SK-N-SH treated with all-trans-retinoic acid at 6 μM for 48 hours (cell line): ENCODE results near the gene EPHB3.

Experiments used
- ATAC-seq: fragments of 200-7000 bp; cut with Tn5 transposase; 3 replicates; pipeline ENCODE4 v1.9.1; 2020; ENCODE audit warnings: mild to moderate bottlenecking, moderate library complexity
- ARNTL ChIP-seq: fragments of 450-650 bp; formaldehyde crosslinking; IDR thresholded peaks from 2 replicates; pipeline ENCODE4 v1.5.0; 2020; ENCODE audit warnings: low read depth, mild to moderate bottlenecking, moderate library complexity, borderline replicate concordance
- BACH2 ChIP-seq: fragments of 250-450 bp; sonication (Bioruptor Pico); IDR thresholded peaks from 2 replicates; pipeline ENCODE4 v1.9.0; 2021; ENCODE audit warnings: mild to moderate bottlenecking, borderline replicate concordance
- CSDC2 ChIP-seq: fragments of 250-450 bp; sonication (Bioruptor Pico); IDR thresholded peaks from 2 replicates; pipeline ENCODE4 v1.5.0; 2020; ENCODE audit warnings: mild to moderate bottlenecking, moderate library complexity
- ESRRG ChIP-seq: fragments of 250-450 bp; sonication (Bioruptor Pico); IDR thresholded peaks from 2 replicates; pipeline ENCODE4 v1.6.1; 2021; ENCODE audit warnings: mild to moderate bottlenecking
- GLIS3 ChIP-seq: fragments of 250-450 bp; sonication (Bioruptor Pico); IDR thresholded peaks from 2 replicates; pipeline ENCODE4 v1.5.0; 2020; ENCODE audit warnings: mild to moderate bottlenecking, moderate library complexity
- ISL1 ChIP-seq: fragments of 250-450 bp; sonication (Bioruptor Pico); IDR thresholded peaks from 2 replicates; pipeline ENCODE4 v2.1.2; 2022; ENCODE audit warnings: mild to moderate bottlenecking, moderate library complexity
- OSR1 ChIP-seq: fragments of 250-450 bp; sonication (Bioruptor Pico); IDR thresholded peaks from 2 replicates; pipeline ENCODE4 v1.8.0; 2022; ENCODE audit warnings: moderate library complexity, mild to moderate bottlenecking, inconsistent platforms
- PATZ1 ChIP-seq: fragments of 250-450 bp; sonication (Bioruptor Pico); IDR thresholded peaks from 2 replicates; pipeline ENCODE4 v1.8.0; 2020; ENCODE audit warnings: mild to moderate bottlenecking, moderate library complexity, borderline replicate concordance
- POU6F1 ChIP-seq: fragments of 250-450 bp; sonication (Bioruptor Pico); IDR thresholded peaks from 2 replicates; pipeline ENCODE4 v1.8.0; 2021; ENCODE audit warnings: low read depth, mild to moderate bottlenecking, moderate library complexity, borderline replicate concordance
- PPARA ChIP-seq: fragments of 250-450 bp; sonication (Bioruptor Pico); IDR thresholded peaks from 2 replicates; pipeline ENCODE4 v1.5.0; 2020; ENCODE audit warnings: mild to moderate bottlenecking, borderline replicate concordance
- SNAI2 ChIP-seq: fragments of 250-450 bp; sonication (Bioruptor Pico); IDR thresholded peaks from 2 replicates; pipeline ENCODE4 v1.5.0; 2020; ENCODE audit warnings: mild to moderate bottlenecking, moderate library complexity
- TCF4 ChIP-seq: fragments of 250-450 bp; sonication (Bioruptor Pico); IDR thresholded peaks from 2 replicates; pipeline ENCODE4 v1.8.0; 2021; ENCODE audit warnings: mild to moderate bottlenecking, moderate library complexity, borderline replicate concordance
- TOX ChIP-seq: fragments of 250-450 bp; sonication (Bioruptor Pico); IDR thresholded peaks from 2 replicates; pipeline ENCODE4 v1.8.0; 2021; ENCODE audit warnings: mild to moderate bottlenecking, moderate library complexity, borderline replicate concordance
- ZC3H10 ChIP-seq: fragments of 250-450 bp; sonication (Bioruptor Pico); IDR thresholded peaks from 2 replicates; pipeline ENCODE4 v1.5.1; 2021; ENCODE audit warnings: mild to moderate bottlenecking, moderate library complexity
- ZFP3 ChIP-seq: fragments of 250-450 bp; sonication (Bioruptor Pico); IDR thresholded peaks from 2 replicates; pipeline ENCODE4 v1.5.0; 2020; ENCODE audit warnings: mild to moderate bottlenecking, moderate library complexity
- ZFP30 ChIP-seq: fragments of 450-650 bp; formaldehyde crosslinking; IDR thresholded peaks from 2 replicates; pipeline ENCODE4 v1.5.0; 2022; ENCODE audit warnings: mild to moderate bottlenecking, moderate library complexity
- ZNF70 ChIP-seq: fragments of 450-650 bp; formaldehyde crosslinking; IDR thresholded peaks from 2 replicates; pipeline ENCODE4 v1.5.0; 2020; ENCODE audit warnings: mild to moderate bottlenecking, moderate library complexity
- ZNF8 ChIP-seq: fragments of 450-650 bp; formaldehyde crosslinking; IDR thresholded peaks from 2 replicates; pipeline ENCODE4 v1.5.0; 2020; ENCODE audit warnings: mild to moderate bottlenecking, moderate library complexity
- TF ChIP-seq, protein P1 (sequence below): fragments of 250-450 bp; sonication (Bioruptor Pico); IDR thresholded peaks from 2 replicates; pipeline ENCODE4 v1.5.1; 2020; ENCODE audit warnings: low read depth, mild to moderate bottlenecking, moderate library complexity

The EPHB3 gene

GRCh38 chr3:184531626-184532280 is 29.8 kb upstream of the EPHB3 start:
- TF ChIP-seq, protein P1, sequence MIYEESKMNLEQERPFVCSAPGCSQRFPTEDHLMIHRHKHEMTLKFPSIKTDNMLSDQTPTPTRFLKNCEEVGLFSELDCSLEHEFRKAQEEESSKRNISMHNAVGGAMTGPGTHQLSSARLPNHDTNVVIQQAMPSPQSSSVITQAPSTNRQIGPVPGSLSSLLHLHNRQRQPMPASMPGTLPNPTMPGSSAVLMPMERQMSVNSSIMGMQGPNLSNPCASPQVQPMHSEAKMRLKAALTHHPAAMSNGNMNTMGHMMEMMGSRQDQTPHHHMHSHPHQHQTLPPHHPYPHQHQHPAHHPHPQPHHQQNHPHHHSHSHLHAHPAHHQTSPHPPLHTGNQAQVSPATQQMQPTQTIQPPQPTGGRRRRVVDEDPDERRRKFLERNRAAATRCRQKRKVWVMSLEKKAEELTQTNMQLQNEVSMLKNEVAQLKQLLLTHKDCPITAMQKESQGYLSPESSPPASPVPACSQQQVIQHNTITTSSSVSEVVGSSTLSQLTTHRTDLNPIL (CRISPR knock-in tag): no peak
- no peak for TF ChIP-seq ZNF8
- TF ChIP-seq ARNTL (CRISPR knock-in tag): no peak
- TF ChIP-seq ZNF70: no peak
- TF ChIP-seq POU6F1 (CRISPR knock-in tag): no peak
- TF ChIP-seq BACH2: no peak
- TF ChIP-seq CSDC2 (CRISPR knock-in tag): no peak
- no peak for TF ChIP-seq OSR1 (CRISPR knock-in tag)
- no peak for TF ChIP-seq GLIS3 (CRISPR knock-in tag)
- TF ChIP-seq ZC3H10 (CRISPR knock-in tag): no peak
- TF ChIP-seq TOX (CRISPR knock-in tag): no peak
- no peak for ATAC-seq

GRCh38 chr3:184532940-184533732 is 28.4 kb upstream of the EPHB3 start:
- TF ChIP-seq ZFP3 (CRISPR knock-in tag) (no peak), ESRRG (CRISPR knock-in tag) (no peak), PATZ1 (CRISPR knock-in tag) (no peak), SNAI2 (no peak), OSR1 (CRISPR knock-in tag) (no peak), ARNTL (CRISPR knock-in tag) (no peak), PPARA (CRISPR knock-in tag) (no peak), BACH2 (no peak), ZC3H10 (CRISPR knock-in tag) (no peak), ZFP30 (CRISPR knock-in tag) (no peak), ISL1 (no peak), TCF4 (CRISPR knock-in tag) (no peak), GLIS3 (CRISPR knock-in tag) (no peak), CSDC2 (CRISPR knock-in tag) (no peak), TOX (CRISPR knock-in tag) (no peak)
- TF ChIP-seq, protein P1 (CRISPR knock-in tag): no peak
- ATAC-seq: no peak

GRCh38 chr3:184537885-184538665 is 23.5 kb upstream of the EPHB3 start:
- no peak for ATAC-seq

More at GRCh38 chr3:184537885-184538665, 23.5 kb upstream of the EPHB3 start:
- no peak for TF ChIP-seq GLIS3 (CRISPR knock-in tag)
